HFF-Myc (cell line): ENCODE measurements around the gene APBA1.

Experiments used
- DNase-seq: peaks from one replicate; pipeline ENCODE4 v3.0.0-alpha.2; 2011; ENCODE audit warnings: low read depth; ENCODE audit errors: extremely low read depth
- H3K4me3 ChIP-seq: replicated peaks from 2 replicates; pipeline ENCODE4 v1.5.1; 2011; ENCODE audit warnings: low read depth, mild to moderate bottlenecking, control low read depth, low read length
- CTCF ChIP-seq: IDR thresholded peaks from 2 replicates; pipeline ENCODE4 v1.5.1; 2012; ENCODE audit warnings: mild to moderate bottlenecking, low read depth, low read length, control low read depth; ENCODE audit errors: missing control alignments

Gene APBA1

GRCh38 chr9:69660304-69660703 is 11.9 kb downstream of the APBA1 start:
- TF ChIP-seq CTCF, result no peak
- DNase-seq, result no peak

GRCh38 chr9:69658987-69659675 is 13.0 kb downstream of the APBA1 start:
- no peak for DNase-seq
- TF ChIP-seq CTCF, result no peak
- no peak overlapping the region for H3K4me3 ChIP-seq

More at GRCh38 chr9:69660304-69660703, 11.9 kb downstream of the APBA1 start:
- no peak overlapping the region for H3K4me3 ChIP-seq

- DNase-seq, result no peak
- TF ChIP-seq CTCF, result no peak
- H3K4me3 ChIP-seq, result no peak overlapping the region
Measured at GRCh38 chr9:69657269-69657668, 14.9 kb downstream of the APBA1 start.

- TF ChIP-seq CTCF, result no peak
- no peak overlapping the region for H3K4me3 ChIP-seq
- no peak for DNase-seq
Measured at GRCh38 chr9:69655065-69655464, 17.1 kb downstream of the APBA1 start.

GRCh38 chr9:69653261-69653660 is 18.9 kb downstream of the APBA1 start:
- H3K4me3 ChIP-seq, result no peak overlapping the region
- TF ChIP-seq CTCF, result no peak
- no peak for DNase-seq

GRCh38 chr9:69649566-69650250 is 22.5 kb downstream of the APBA1 start:
- no peak for DNase-seq
- H3K4me3 ChIP-seq, result no peak overlapping the region
- no peak for TF ChIP-seq CTCF
